GM12801 (cell line): ENCODE results near the gene PTPRN2.

Experiments used
- TF ChIP-seq, protein P1 (sequence below): IDR thresholded peaks from one replicate; pipeline ENCODE4 v1.5.1; 2011; ENCODE audit warnings: control low read depth; ENCODE audit not compliant: insufficient read length; ENCODE audit errors: extremely low read depth

Gene PTPRN2

DNA sequence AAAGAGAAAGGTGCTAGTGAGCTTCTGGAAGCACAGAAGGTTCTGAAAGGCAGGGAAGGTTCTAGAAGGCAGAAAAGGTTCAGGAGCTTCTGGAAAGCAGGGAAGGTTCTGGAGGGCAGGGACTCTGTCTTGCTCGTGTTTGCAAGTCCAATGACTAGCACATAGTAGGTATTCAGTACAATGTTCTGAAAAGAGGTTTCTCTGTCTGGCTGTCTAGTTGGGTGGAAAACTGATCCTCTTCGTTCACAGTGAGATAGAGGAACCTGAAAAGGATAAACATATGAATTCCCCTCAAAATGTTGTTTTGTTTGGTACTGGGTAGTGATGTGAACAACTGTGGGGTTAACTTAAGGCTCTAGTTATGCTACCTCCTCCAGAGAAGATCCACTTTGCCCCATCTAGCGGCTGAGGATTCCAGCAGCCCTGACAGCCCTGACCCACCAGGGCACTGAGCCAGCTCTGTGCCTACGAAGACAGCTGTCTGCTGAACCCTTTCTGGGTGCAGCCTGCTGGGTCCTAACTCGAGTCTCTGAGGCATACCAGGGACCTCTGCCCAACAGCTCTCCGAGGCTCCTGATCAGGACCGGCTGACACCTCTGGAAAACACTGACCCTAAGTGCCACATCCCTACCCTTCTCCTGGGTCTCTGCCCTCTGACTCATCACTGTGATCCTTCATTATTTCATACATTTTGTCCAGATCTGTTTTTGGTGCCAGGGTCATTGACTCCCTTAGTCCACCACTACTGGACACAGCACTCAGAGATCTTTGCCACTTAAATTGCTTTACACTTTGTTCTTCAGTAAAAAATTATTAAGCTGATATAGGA lies 15.4 kb downstream of the PTPRN2 start:
- TF ChIP-seq, protein P1, sequence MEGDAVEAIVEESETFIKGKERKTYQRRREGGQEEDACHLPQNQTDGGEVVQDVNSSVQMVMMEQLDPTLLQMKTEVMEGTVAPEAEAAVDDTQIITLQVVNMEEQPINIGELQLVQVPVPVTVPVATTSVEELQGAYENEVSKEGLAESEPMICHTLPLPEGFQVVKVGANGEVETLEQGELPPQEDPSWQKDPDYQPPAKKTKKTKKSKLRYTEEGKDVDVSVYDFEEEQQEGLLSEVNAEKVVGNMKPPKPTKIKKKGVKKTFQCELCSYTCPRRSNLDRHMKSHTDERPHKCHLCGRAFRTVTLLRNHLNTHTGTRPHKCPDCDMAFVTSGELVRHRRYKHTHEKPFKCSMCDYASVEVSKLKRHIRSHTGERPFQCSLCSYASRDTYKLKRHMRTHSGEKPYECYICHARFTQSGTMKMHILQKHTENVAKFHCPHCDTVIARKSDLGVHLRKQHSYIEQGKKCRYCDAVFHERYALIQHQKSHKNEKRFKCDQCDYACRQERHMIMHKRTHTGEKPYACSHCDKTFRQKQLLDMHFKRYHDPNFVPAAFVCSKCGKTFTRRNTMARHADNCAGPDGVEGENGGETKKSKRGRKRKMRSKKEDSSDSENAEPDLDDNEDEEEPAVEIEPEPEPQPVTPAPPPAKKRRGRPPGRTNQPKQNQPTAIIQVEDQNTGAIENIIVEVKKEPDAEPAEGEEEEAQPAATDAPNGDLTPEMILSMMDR: no peak

DNA sequence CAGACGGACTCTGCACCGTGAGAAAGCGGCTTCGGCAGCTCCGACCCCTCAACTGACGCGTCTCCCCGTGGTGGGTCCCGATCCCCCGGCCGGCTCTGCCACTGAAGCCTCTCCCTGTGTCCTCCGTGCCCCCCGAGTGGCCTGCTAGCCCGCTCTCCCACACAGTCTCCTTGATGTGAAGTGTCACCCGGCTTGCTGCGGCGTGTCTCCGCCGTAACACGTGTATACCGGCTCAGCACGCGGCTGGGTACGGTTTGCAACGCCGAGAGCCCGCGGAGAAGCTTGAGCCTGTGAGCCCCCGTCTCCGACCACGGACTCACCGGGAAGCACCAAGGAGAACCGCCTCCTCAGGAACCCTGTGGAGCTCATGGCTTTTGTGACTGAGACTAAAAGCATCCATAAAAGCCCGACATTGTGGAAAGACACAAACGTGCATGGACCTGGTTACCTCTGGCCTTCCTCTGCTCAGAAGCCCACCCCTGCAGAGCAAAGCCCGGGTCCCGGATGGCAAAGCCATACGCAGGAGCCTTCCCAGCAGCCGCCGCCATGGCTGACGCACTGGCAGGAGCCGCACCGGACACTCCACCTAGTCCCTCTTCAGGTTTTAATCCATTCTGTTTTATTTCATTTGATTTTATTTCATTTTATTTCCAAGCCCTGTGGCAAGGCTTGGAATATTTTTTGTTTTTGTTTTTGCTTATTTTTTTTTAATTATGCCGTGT lies 17.0 kb downstream of the PTPRN2 start:
- TF ChIP-seq, protein P1: no peak

DNA sequence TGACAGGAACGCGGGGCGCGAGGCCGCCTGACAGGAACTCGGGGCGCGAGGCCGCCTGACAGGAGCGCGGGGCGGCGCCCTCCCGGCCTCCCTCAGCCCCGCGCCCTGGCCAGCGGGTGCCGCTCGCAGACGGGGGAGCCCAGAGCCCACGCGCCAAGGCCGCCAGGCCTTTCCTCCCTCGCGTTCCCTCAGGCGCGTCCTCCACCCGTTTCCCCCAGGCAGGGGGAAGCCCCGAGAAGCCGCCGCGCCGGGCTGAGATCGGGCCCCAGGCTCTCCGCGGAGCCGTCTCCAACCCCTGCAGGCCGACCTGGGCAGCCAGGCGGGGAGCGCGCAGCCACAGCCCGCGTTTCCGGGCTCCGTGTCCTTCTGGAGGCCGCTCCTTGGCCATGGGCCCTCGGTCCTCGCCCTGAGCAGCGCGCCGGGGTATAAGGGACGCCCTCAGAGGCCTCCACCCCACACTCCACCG lies 17.7 kb downstream of the PTPRN2 start:
- TF ChIP-seq, protein P1: no peak

DNA sequence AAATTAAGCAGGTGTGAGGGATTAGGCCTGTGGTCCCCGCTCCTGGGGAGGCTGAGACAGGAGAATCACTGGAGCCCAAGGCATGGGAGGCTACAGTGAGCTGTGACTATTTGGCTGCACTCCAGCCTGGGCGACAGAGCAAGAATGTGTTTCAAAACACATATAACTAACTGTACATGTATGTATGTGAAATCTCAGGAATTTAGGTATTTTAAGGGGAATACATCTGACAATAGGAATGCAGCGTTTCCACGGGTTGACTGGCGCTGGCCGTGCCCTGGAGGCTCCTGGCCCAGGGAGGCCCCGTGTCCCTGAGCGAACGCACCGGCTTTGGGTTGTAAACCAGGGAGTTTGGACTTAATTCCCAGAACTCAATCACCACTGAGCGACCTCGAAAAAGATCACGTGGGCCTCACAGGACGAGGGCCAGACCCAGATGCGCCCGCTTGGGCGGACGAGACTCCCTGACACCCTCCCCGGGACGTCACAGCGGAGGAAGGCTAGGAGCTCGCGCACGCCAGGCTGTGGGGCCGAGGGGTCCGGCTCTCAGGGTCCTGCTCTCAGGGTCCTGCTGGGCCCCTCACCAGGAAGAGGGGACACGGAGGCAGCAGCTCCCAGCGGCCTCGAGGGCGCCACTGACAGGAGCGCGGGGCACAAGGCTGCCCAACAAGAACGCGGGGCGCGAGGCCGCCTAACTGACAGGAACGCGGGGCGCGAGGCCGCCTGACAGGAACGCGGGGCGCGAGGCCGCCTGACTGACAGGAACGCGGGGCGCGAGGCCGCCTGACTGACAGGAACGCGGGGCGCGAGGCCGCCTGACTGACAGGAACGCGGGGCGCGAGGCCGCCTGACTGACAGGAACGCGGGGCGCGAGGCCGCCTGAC lies 18.4 kb downstream of the PTPRN2 start:
- TF ChIP-seq, protein P1: no peak

DNA sequence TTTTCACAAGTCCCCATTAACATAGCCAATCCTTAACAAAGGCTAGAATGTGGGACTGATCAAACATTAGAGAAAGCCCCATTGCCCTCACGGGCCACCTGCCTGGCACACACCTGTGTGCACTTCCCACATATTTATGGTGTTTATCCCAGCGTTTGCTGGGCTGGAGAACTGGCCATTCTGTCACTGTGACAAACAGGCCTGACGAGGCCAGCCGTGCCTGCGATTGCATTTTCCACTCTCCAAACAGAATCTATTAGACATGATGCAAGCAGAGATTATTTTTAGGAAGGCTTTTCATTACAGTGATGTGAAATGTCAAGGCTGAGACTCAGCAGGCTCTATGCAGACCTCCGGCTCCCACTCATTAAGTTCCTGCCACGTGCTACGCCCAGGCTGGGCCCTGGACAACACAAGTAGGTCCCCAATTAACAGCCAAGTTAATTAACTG lies 20.4 kb downstream of the PTPRN2 start:
- TF ChIP-seq, protein P1: no peak

DNA sequence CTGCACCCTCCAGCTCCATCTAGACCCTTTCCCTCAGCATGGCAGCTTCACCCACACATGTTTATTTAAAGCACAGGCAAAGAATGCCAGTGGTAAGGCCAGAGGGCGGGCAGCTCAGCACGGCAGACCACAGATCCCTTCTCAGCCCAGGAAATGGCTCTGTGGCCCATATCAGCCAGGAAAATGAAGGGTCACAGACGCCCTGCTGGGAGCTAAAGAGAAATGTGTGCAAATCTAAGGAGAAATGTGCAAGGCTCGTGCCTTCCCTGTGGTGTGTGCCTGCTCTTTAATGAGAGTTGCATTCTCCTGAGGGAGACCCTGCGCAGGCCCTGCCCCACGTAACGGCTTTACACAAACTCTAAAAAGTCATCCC lies 23.0 kb downstream of the PTPRN2 start:
- TF ChIP-seq, protein P1: no peak
